K562 (cell line): ENCODE data around the gene CEP120. TPM values are rescaled to one million over a fixed set of nuclear protein-coding genes. Genes with fewer than 3 reads are reported as not detected.
"Not testable (repeated sequence)": the region's sequence is repeated elsewhere in the genome, so short reads cannot be mapped to it uniquely, and the experiment has no call there.

Experiments
- ATAC-seq: fragments of 200-7000 bp; cut with Tn5 transposase; 3 replicates; pipeline ENCODE4 v1.9.1; 2020; ENCODE audit warnings: moderate library complexity
- BruUV-seq: library from RNA; stranded (reverse); fragments of 400-500 nt; replicated peaks from 2 replicates; lab custom pipeline; 2021; lab: Mats Ljungman, UMichigan
- CTCF ChIA-PET: fragments of 300-600 bp; formaldehyde crosslinking; extraction: SDS; loops from one replicate; lab custom pipeline; 2021; ENCODE audit warnings: low intra/inter-chr PET ratio; lab: Yijun Ruan, JAX
- POLR2A ChIA-PET: fragments of 300-600, 350-650 bp; sonication (Branson Sonifier 250); formaldehyde crosslinking; extraction: SDS; loops from one replicate; lab custom pipeline; 2021; ENCODE audit warnings: antibody characterized with exemption, inconsistent platforms; lab: Yijun Ruan, JAX
- DNase-seq, 4 experiments: peaks; one replicate each; pipeline versions ENCODE4 v3.0.0 to v3.0.0-alpha.2; 2011 to 2018; ENCODE audit warnings: low spot score in 3 of 4, mixed read lengths in 3 of 4; ENCODE audit errors: extremely low read depth in 1 of 4
- FAIRE-seq: peaks from 2 replicates; lab custom pipeline; 2011; peaks lifted over from hg19 to GRCh38; lab: Jason Lieb, UNC
- H2AFZ ChIP-seq: 2 replicates; pipeline ENCODE4 v1.6.0; 2011; ENCODE audit warnings: low read depth, low read length, control low read depth, inconsistent platforms
- H3K27ac ChIP-seq: fragments of 200-600 bp; 3 replicates; pipeline ENCODE4 v1.8.0; 2011; ENCODE audit warnings: low read depth, mild to moderate bottlenecking, control low read depth, inconsistent platforms, low read length, moderate library complexity, mixed read lengths; ENCODE audit errors: extremely low read depth
- H3K27me3 ChIP-seq, 2 experiments: fragments of 300-600 bp in 1 of 2; 2 replicates in 1 of 2; 3 replicates in 1 of 2; pipeline versions ENCODE4 v1.6.0 to v1.8.0; 2011; ENCODE audit warnings: inconsistent platforms in 2 of 2, low read length in 2 of 2, mild to moderate bottlenecking in 1 of 2, mixed read lengths in 1 of 2, moderate library complexity in 1 of 2; ENCODE audit not compliant: control insufficient read depth in 2 of 2, insufficient read depth in 2 of 2
- H3K36me3 ChIP-seq: fragments of 300-600 bp; 3 replicates; pipeline ENCODE4 v1.8.0; 2011; ENCODE audit warnings: mild to moderate bottlenecking, low read length, inconsistent platforms; ENCODE audit not compliant: control insufficient read depth, insufficient read depth
- H3K4me1 ChIP-seq, 2 experiments: fragments of 200-600 bp in 1 of 2; replicated peaks in 1 of 2; 2 replicates in 1 of 2; 3 replicates in 1 of 2; pipeline versions ENCODE4 v1.5.1 to v1.8.0; 2011; ENCODE audit warnings: inconsistent platforms in 2 of 2, low read length in 2 of 2, mild to moderate bottlenecking in 1 of 2, mixed read lengths in 1 of 2, moderate library complexity in 1 of 2; ENCODE audit not compliant: control insufficient read depth in 2 of 2, insufficient read depth in 2 of 2
- H3K4me2 ChIP-seq: 2 replicates; pipeline ENCODE4 v1.6.1; 2011; ENCODE audit warnings: low read length, control low read depth, inconsistent platforms, mixed read lengths; ENCODE audit not compliant: insufficient read depth
- H3K4me3 ChIP-seq: fragments of 200-600 bp; sonication (generic), shearing (Covaris generic); 2 replicates; pipeline ENCODE4 v1.5.1; 2016; ENCODE audit warnings: control low read depth, inconsistent platforms
- H3K79me2 ChIP-seq: fragments of 200-600 bp; 3 replicates; pipeline ENCODE4 v1.8.0; 2011; ENCODE audit warnings: low read length, inconsistent platforms; ENCODE audit not compliant: control insufficient read depth, insufficient read depth
- H3K9ac ChIP-seq, 2 experiments: 2 replicates each; pipeline versions ENCODE4 v1.6.0 to v1.6.1; 2011; ENCODE audit warnings: low read depth in 2 of 2, low read length in 2 of 2, control low read depth in 1 of 2, inconsistent platforms in 1 of 2, mild to moderate bottlenecking in 1 of 2, mixed read lengths in 1 of 2; ENCODE audit not compliant: insufficient read depth in 1 of 2
- H3K9me1 ChIP-seq: one replicate; pipeline ENCODE4 v1.6.0; 2011; ENCODE audit warnings: inconsistent platforms, mild to moderate bottlenecking, low read length, moderate library complexity; ENCODE audit not compliant: control insufficient read depth, insufficient read depth
- H3K9me3 ChIP-seq: replicated peaks from 2 replicates; pipeline ENCODE4 v1.5.1; 2011; ENCODE audit warnings: low read depth, low read length, inconsistent platforms; ENCODE audit not compliant: control insufficient read depth, insufficient read depth
- H4K20me1 ChIP-seq: replicated peaks from 2 replicates; pipeline ENCODE4 v1.6.1; 2011; ENCODE audit warnings: low read length, inconsistent platforms, mixed read lengths; ENCODE audit not compliant: control insufficient read depth, insufficient read depth
- KLF13 ChIP-seq: fragments of 450-650 bp; IDR thresholded peaks from 2 replicates; pipeline ENCODE4 v1.6.1; 2016; ENCODE audit warnings: missing genetic modification characterization, low read depth, mild to moderate bottlenecking, missing compliant biosample characterization, moderate library complexity, borderline replicate concordance
- POLR2G ChIP-seq: fragments of 200-400 bp; formaldehyde crosslinking; IDR thresholded peaks from 2 replicates; pipeline ENCODE4 v1.6.1; 2017; ENCODE audit warnings: low read depth, mild to moderate bottlenecking, antibody characterized with exemption, low read length, moderate library complexity
- ZNF398 ChIP-seq: fragments of 250-450 bp; sonication (Bioruptor Pico); IDR thresholded peaks from 2 replicates; pipeline ENCODE4 v1.8.0; 2021; ENCODE audit warnings: moderate library complexity, mild to moderate bottlenecking, inconsistent platforms
- WGBS: fragments of 100-300 bp; shearing (Covaris generic); methylation state at CpG from one replicate; pipeline ENCODE4 v1.1.6; 2016; ENCODE audit warnings: low coverage, mixed read lengths; ENCODE audit not compliant: insufficient coverage; ENCODE audit errors: missing lambda C conversion rate; 5-methylcytosine and 5-hydroxymethylcytosine counted together
- in situ Hi-C: fragments of 300-500 bp; cut with MboI; formaldehyde crosslinking; loops from 4 replicates; pipeline ENCODE4 v1.15.0; 2018; ENCODE audit warnings: inconsistent platforms, mixed read lengths
- intact Hi-C: fragments of 100-400 bp; cut with micrococcal nuclease; formaldehyde crosslinking; loops from 2 replicates; pipeline ENCODE4 v1.14.2; 2022
- polyA plus RNA-seq, 8 experiments: library from polyadenylated mRNA; depleted of rRNA in 4 of 8; stranded (reverse) in 5 of 8; unstranded in 3 of 8; fragments of >200 nt; fragmentation: Nextera tagmentation in 2 of 8; fragmentation: Illumina TruSeq in 1 of 8; extraction: Ambion mirVana in 2 of 8; extraction: Trizol in 1 of 8; gene quantifications; 2 replicates each; pipeline versions ENCODE4 v1.2.1 to v1.2.3, GENCODE V29; 2011 to 2014; ENCODE audit warnings: inconsistent platforms in 1 of 8, missing spikeins in 1 of 8
- total RNA-seq, 7 experiments: library from RNA; depleted of rRNA in 6 of 7; stranded (reverse); fragments of >200 nt in 6 of 7; fragmentation: Illumina TruSeq in 2 of 7; extraction: Trizol in 2 of 7; gene quantifications; 2 replicates each; pipeline versions ENCODE4 v1.2.1 to v1.2.3, GENCODE V29; 2011 to 2021; ENCODE audit warnings: low replicate concordance in 1 of 7

The CEP120 gene
- total and polyA plus RNA-seq, 9 of the 15 experiments (the other 6 are each of a cell fraction or from before 2014, with no cell fraction given): 3.3 to 24.9 (median 14.4) TPM

GRCh38 chr5:123401320-123401719 lies 21.9 kb downstream of the CEP120 start (continued):
- TF ChIP-seq KLF13 (tag): no peak
- no peak for TF ChIP-seq ZNF398

- in situ Hi-C loops, ATAC-seq: not testable (repeated sequence)
These were observed 22.3 kb downstream of the CEP120 start for GRCh38 chr5:123400870-123401291.

More at GRCh38 chr5:123400870-123401291, 22.3 kb downstream of the CEP120 start:
- CTCF ChIA-PET, H3K27ac ChIP-seq, H3K9ac ChIP-seq, BruUV-seq, intact Hi-C loops, H3K9me1 ChIP-seq, H3K79me2 ChIP-seq, H3K4me1 ChIP-seq, H3K9me3 ChIP-seq, H3K4me3 ChIP-seq, FAIRE-seq, H4K20me1 ChIP-seq, DNase-seq, H2AFZ ChIP-seq, H3K4me2 ChIP-seq, H3K27me3 ChIP-seq: not testable (repeated sequence)
- H3K36me3 ChIP-seq: peaks cover 55% of the 10 kb centered on the region; the same call in 2 of the 3 replicates
- TF ChIP-seq POLR2G: 0 out of 2 replicates have a peak, but pooled peaks have one; percentile 45
- WGBS: 91% methylated on average over 8 of the region's 23 CpGs
- POLR2A ChIA-PET: interaction anchor here (1.1 kb wide), 1 partner anchor 15 kb away, joined by 4 read pairs; no protein-coding TSS in a partner anchor
